ENCODE data around the gene TRPM4. TPM values are rescaled to one million over a fixed set of nuclear protein-coding genes. Genes with fewer than 3 reads are reported as not detected.

TRPM4 gene
- total RNA-seq, 6 donors from 2014 or later, result 23.9 to 120 (median 49.3) TPM

- H3K27ac ChIP-seq, result peak overlapping the region; percentile 64 to 88 (median 74)
- WGBS, 2 donors, result 57 to 67% methylated on average over 1 to 10 of the region's 11 CpGs
- no peaks in the 10 kb centered on the region for H3K9me3 ChIP-seq
- peak overlapping the region; percentile 8 to 67 (median 64) for H3K4me3 ChIP-seq
- H3K27me3 ChIP-seq, result no peaks in the 10 kb centered on the region
- DNase-seq, result no peak
- no peaks in the 10 kb centered on the region for H3K36me3 ChIP-seq
- no peak for ATAC-seq (ENCODE audit: low FRiP score in 2 of 2)
- H3K4me1 ChIP-seq, result peaks cover 37 to 56% (median 45%) of the 10 kb centered on the region in 4 donors
- TF ChIP-seq POLR2AphosphoS5 (IDR thresholded peaks at IDR 0.05) (no peak), EP300 (IDR thresholded peaks at IDR 0.05) (no peak), POLR2A (IDR thresholded peaks at IDR 0.05) (no peak), CTCF (IDR thresholded peaks at IDR 0.05) (no peak)
Measured at GRCh38 chr19:49148044-49148682, 9.4 kb upstream of the TRPM4 start.

- no peaks in the 10 kb centered on the region for H3K9me3 ChIP-seq
- ATAC-seq (ENCODE audit: low FRiP score in 2 of 2), result peak; percentile 88 to 94
Measured at GRCh38 chr19:49148784-49149651, 8.6 kb upstream of the TRPM4 start.

GRCh38 chr19:49149652-49150105 lies 7.9 kb upstream of the TRPM4 start:
- Histone ChIP-seq H3K27me3 (no peaks in the 10 kb centered on the region), H3K9me3 (no peaks in the 10 kb centered on the region), H3K4me3 (peak overlapping the region; percentile 36 to 67 (median 64)), H3K36me3 (no peaks in the 10 kb centered on the region), H3K27ac (peak overlapping the region; percentile 64 to 88 (median 74)), H3K4me1 (peaks cover 37 to 54% (median 44%) of the 10 kb centered on the region in 4 donors)
- DNase-seq, result peak in 1 of 2 donors; percentile 44
- TF ChIP-seq CTCF (IDR thresholded peaks at IDR 0.05) (peak in 1 of 6 experiments; percentile 20), POLR2AphosphoS5 (IDR thresholded peaks at IDR 0.05) (peak in 1 of 2 donors; percentile 44), EP300 (IDR thresholded peaks at IDR 0.05) (no peak), POLR2A (IDR thresholded peaks at IDR 0.05) (no peak)
- 2 to 5% methylated on average over 4 to 17 of the region's 23 CpGs for WGBS, 2 donors
- ATAC-seq (ENCODE audit: low FRiP score in 2 of 2), result peak; percentile 75 to 77

More at GRCh38 chr19:49148784-49149651, 8.6 kb upstream of the TRPM4 start:
- WGBS, 2 donors, result 1 to 2% methylated on average over 31 to 47 of the region's 49 CpGs
- Histone ChIP-seq H3K27ac (peak overlapping the region; percentile 64 to 88 (median 74)), H3K27me3 (no peaks in the 10 kb centered on the region), H3K4me3 (peak overlapping the region; percentile 36 to 67 (median 64)), H3K4me1 (peaks cover 37 to 54% (median 44%) of the 10 kb centered on the region in 4 donors), H3K36me3 (no peaks in the 10 kb centered on the region)
- peak; percentile 91 to 98 for DNase-seq
- TF ChIP-seq POLR2A (IDR thresholded peaks at IDR 0.05) (peak in 2 of 4 donors; percentile 39 to 59), EP300 (IDR thresholded peaks at IDR 0.05) (no peak), POLR2AphosphoS5 (IDR thresholded peaks at IDR 0.05) (no peak), CTCF (IDR thresholded peaks at IDR 0.05) (no peak)

- no peak for TF ChIP-seq EP300 (IDR thresholded peaks at IDR 0.05)
- TF ChIP-seq POLR2A (IDR thresholded peaks at IDR 0.05), result peak in 2 of 4 donors; percentile 19 to 33
- TF ChIP-seq POLR2AphosphoS5 (IDR thresholded peaks at IDR 0.05), result peak; percentile 4 to 35
- TF ChIP-seq CTCF (IDR thresholded peaks at IDR 0.05), result no peak
- WGBS, 2 donors, result 0 to 1% methylated on average over 19 to 50 of the region's 75 CpGs
- Histone ChIP-seq H3K27ac (peak overlapping the region; percentile 64 to 88 (median 74)), H3K9me3 (no peaks in the 10 kb centered on the region), H3K4me3 (peak overlapping the region; percentile 36 to 67 (median 64)), H3K27me3 (no peaks in the 10 kb centered on the region), H3K4me1 (peaks cover 36 to 54% (median 44%) of the 10 kb centered on the region in 4 donors), H3K36me3 (no peaks in the 10 kb centered on the region)
- DNase-seq (peak; percentile 79 to 95), ATAC-seq (ENCODE audit: low FRiP score in 2 of 2) (peak; percentile 86 to 87)
Measured at GRCh38 chr19:49150106-49150943, 7.3 kb upstream of the TRPM4 start.

Measured in upper lobe of left lung (tissue), 6 donors.